ENCODE results near the gene PAX6.

Gene PAX6

DNA sequence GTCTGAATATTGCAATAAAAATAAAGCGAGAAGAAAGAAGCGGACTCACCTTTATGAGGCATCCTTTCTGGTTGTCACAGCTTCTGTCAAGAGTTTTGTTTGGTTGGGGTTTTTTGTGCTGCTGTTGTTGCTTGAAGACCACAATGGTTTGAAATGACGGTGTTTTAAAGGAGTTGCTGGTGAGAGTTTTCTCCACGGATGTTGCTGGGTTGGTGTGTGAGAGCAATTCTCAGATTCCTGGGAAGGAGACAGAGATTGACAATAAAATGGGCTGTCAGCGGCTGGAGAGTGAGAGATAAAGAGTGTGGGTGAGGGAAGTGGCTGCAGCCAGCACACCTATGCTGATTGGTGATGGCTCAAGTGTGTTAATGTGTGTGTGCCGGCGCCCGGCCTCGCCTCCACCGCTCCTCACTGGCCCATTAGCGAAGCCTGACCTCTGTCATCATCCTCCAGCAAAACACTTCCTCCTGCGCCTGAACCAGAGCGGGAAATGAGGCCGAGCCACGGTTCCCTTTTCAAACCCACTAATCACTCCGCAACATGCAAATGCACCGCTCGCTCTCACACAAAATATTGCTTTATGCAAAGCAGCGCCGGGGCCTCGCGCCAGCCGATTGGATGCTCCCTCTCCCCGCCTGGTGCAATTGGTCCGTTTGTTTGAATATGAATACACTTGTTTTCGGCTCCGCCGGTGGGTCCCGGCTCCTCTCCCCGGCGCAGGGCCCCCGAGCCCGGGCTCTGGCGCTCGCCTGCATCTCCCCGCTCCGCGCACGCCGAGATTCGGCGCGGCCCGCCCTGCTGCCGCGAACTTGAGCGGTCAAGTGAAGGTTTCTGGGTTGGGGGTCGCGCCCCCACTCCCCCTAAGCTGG is at the start of gene PAX6:
PAX6 (minus strand) TSS at position 544 of the 869 bp plus-strand sequence. CDS start 4,911 bp downstream, outside the sequence.
- no peak for DNase-seq (ENCODE audit: low read depth, low spot score)

DNA sequence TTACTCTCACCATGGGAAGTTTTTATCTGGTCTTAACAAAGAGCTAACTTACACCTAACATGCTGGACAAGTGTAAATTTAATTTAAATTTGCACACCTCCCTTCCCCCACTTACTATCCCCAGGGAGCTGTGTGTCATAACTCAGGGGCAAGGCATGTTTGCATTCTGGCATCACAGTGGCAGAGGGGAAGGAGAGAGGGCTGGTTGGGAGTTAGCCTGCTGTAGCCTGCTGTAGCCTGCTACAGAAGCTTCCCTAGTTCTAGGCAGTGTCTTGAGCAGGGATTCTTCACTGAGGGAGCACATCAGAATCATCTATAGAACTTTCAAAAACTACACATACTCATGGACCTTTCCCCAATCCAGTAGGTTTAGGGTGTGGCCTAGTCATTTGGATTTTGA is 49.3 kb upstream of the PAX6 start:
- no peak for DNase-seq (ENCODE audit: low read depth, low spot score)

DNA sequence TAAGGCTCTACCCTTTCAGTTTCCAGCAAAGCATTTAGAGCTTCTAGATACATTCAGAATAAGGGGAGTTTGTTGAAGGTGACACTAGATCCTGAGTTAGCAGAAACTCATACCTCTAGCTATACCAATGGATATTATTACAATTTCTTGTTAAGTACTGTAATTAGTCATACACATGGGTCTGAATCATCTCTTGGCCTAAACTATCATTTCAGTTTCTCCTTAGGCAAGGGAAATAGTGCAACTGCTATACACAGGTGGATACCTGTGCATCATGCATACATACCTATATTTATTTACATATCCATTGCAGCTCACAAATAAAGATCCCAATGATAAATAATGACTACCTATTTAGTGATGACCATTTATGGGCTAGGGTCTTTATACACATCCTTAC is 45.1 kb upstream of the PAX6 start:
- no peak for DNase-seq (ENCODE audit: low read depth, low spot score)

DNA sequence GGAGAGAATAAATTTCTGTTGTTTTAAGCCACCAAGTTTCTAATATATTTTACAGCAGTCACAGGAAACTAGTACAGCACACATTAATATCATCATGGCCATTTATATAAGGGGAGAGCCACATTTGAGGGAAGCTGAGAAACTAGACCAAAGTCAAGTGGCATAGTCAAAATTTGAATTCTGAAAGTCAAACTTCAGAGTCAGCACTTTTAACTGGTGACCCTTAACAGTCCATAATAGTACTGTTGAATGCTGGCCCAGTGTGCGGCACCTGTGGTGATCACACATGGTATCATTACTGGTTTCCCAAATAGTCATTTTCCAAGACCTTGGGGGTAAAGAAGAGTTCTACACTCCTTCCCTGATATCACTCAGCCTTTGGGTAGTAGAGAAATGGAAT is 44.3 kb upstream of the PAX6 start:
- no peak for DNase-seq (ENCODE audit: low read depth, low spot score)

DNA sequence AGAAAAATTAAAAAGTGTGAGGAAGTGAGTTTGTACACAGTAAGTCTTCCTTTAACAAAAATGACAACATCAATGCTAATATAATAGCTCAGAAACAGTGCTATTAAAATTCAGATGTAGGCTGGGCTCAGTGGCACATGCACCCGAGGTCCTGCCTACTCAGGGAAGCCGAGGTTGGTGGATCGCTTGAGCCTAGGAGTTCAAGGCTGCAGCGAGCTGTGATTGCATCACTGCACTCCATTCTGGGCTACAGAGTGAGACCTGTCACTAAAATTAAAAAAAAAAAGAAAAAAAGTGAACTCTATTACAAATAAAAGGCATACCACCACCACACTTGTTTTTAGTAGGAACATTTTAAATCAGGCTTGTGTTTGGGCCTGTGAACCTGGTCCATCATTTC is 39.2 kb upstream of the PAX6 start:
- no peak for DNase-seq (ENCODE audit: low read depth, low spot score)

DNA sequence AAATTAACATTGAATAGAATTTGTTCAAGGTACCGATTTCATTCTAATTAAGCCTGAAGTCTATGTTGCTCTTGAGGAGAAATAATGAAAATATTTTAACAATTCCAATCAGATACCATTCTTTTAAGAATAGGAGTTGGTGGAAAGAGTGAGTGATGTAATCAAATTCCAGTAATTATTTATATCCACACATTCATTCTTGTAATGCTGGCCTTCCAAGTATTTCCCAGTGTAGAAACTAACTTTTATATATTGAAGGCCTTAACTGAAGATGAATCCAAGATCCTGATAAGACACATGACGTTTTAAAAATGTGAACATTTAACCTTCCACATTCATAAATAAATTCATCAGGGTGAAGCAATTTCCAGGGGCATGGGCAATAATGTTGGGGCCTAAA is 36.6 kb upstream of the PAX6 start:
- DNase-seq (ENCODE audit: low read depth, low spot score): no peak

DNA sequence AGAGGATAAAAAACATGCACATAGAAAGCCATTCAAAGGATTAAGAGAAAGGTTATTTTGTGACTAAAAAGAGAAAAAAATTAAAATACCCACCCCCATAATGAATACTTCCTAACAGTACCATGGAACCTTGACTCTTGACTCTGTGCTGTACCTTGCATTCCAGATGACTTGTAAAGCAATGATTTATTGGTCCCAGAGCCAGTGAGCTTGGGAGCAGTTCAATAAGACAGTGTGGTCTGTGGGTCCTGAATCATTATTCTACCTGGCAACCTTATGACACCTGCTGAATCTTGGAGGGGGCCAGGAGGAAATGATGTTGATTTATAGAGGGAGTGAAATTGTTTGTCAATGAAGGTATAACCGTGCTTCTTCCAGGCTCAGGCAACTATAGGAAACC is 34.2 kb upstream of the PAX6 start:
- DNase-seq (ENCODE audit: low read depth, low spot score): no peak

DNA sequence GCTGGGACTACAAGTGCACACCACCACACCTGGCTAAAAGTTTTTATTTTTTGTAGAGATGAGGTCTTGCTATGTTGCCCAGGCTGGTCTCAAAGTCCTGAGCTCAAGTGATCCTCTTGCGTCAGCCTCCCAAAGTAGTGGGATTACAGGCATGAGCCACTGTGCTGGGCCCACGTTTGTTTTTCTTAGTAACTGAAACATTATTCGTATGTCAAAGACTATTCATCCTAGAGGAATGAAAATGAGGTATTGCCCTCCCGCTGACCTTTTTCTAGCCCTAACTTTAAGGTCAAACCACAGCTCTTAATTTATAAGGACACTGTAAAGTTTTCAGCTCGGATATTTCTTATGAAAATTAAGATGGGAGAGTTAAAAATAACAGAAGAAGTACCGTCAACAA is 33.2 kb upstream of the PAX6 start:
- no peak for DNase-seq (ENCODE audit: low read depth, low spot score)

DNA sequence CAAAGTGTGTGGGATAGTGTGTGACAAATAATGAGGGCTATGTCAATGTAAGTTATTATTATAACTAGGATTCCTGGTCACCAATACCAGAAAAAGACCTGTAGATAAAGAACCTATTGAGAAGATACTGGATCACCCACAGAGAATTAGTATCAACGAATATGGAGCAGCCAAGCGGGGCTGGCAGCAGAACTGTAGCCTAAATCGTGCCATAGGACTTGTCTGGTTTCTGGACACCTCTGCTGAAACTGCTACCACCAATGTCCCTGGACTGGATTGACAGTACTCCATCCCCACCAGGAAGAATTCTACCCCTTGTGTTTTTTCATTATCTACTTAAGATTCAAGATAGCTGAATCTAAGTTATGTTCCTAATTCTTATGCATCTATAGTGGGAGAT is 30.3 kb upstream of the PAX6 start:
- DNase-seq (ENCODE audit: low read depth, low spot score): no peak

DNA sequence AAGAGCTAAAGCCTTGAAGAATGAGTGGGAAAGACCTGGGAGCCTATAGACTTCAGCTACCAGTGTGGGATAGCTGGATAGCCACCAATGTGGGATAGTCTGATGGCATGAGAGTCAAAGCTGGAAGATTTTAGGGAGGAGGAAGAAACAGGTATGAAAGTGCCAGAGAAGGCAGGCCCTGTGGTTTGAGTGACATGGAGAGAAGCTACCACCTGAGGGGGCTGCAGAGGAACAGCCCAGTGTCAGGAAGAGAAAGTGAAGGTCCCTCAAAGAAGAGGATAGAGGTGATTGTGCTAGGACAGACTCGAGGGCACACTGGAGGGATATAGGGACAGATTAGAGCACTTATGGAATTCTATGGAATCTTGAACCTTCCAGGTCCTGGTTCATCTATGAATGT is 23.1 kb upstream of the PAX6 start:
- DNase-seq (ENCODE audit: low read depth, low spot score): no peak

DNA sequence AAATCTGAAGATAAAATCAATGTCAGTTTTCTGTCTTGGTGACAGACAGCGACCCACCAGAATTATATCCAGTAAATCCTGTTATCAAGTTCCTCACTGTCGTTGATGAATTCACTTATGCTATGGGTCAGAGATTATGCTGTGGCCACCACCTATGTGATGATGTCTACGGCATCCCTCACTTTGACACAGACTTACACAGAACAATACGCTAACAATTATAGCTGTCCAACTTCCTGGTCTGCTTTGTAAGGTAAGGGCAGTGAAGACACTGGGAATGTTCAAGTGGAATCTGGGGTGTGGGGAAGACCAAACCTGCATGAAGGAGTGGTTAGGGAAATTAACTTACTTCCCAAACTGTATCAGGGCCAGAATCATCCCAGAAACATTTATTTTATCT is 19.3 kb upstream of the PAX6 start:
- no peak for DNase-seq (ENCODE audit: low read depth, low spot score)

DNA sequence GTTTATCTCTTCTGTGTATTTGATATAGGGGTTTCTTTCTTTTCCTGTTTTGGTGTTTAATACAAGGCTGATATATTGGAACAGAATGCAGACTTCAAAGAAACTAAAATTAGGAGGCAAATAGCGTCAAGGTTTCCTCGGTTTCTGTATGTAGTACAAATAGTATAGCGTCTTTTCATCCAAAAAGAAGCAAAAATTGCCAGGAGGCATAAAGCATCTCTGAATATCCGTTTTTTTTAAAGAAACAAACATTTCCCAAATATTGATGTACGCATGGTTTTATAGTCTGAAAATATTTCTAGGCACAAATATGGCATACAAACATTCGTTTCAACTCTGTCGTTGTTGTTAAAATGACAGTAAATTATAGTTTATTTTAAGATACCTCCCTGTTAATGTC is 17.1 kb upstream of the PAX6 start:
- no peak for DNase-seq (ENCODE audit: low read depth, low spot score)

DNA sequence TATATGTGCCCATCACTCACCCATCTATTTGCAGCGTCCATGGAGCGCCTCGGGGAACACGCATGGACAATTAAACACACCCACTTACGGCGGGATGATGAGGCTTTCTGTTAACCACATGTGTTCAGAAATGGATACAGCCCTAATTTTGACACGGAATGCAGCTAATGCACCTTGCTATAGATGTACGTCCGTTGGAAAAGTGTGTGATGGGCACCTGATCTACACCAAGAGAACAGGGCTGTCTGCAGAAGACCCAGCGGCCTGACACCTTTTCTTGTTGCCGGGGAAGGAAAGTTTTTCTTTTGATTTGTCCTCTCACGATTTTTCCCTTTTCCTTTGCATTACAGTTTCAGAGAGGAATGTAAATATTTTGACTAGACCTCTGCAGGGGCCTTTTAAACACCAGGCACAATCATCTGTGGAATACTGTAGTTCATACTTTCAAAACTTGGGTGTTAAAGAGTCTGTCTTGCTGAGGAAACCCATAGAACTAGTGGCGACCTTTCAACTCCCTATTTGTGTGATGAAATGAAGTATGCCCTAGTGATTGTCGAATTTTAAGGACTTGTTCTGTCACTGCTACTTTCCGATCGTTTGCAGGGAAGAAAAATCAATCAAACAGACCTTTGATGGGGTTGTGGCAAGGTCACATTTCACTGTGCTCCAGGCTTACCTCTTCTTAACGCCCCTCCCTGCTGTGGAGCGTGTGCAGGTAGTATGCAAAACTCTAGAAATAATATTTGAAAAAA is 16.5 kb upstream of the PAX6 start:
- no peak for DNase-seq (ENCODE audit: low read depth, low spot score)

DNA sequence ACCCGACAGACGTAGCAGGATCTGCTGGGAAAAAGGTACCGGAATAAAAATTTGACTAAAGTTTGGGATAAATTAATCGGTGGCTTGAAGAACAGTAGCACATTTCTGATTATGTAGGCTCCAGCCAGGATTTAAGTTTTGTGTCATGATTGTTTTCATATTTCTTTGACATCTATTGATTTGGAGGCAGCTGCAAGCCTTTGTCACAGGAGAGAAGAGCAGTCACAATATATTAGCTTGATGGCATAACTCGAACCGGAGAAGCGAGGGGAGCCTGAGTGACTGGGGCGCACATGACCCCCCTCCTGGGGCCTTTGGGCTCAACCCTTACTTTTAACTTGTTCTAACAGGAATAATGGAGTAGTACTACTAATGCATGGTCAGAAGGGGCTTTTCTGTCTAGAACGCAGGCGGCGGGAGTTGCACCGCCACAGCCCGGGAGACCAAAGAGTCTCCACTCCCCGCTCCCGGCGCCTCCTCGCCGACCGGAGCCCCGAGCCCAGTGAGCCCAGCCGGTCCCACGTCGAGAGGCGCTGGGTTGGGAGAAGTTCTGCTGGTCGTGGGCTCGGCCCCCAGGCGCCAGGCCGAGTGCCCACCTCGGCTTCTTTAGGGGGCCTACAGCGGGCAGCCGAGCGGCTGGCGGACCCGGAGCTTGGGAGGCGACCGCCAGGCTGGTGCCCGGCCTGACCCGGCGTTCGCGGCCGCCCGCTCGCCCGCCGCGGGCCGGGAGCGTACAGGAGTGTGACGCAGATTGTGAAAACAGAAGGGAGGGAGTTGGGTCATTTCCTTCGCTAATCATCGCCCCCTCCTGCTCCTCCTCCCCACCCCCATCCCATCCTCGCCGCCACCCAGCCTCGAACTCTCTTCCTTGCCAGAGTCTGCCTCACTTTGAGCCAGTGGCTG is 15.7 kb upstream of the PAX6 start:
- no peak for DNase-seq (ENCODE audit: low read depth, low spot score)

DNA sequence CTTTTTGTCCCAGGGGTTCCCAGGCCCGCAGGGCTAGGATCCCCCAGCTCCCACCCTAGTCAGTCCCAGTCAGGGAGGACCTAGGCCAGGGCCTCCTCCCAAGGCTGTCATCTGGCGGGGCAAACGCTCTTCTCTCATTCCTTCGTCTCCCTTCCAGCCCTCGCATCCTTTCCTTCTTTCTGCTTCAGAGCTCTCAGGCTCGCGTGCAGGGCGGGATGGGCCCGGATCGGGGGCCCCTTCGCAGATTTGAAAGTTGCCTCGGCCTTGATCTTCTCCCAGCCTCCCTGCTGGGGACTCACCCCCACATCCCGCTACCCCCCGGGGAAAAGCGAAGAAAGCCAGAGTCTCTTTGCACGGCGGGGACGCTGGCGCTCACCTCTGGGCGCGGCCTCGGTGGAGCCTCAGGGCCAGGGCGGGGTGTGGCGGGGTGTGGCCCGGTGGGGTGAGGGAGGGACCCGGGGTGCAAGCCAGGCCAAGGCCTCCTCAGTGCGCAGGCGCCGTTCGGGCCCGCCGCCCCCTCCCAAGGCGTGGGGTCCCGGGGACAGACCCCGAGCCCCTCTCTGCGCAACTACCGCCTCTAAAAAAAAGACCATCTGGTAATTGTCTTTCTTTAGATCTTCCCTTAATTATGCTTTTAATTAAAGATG is 14.8 kb upstream of the PAX6 start:
- DNase-seq (ENCODE audit: low read depth, low spot score): no peak

DNA sequence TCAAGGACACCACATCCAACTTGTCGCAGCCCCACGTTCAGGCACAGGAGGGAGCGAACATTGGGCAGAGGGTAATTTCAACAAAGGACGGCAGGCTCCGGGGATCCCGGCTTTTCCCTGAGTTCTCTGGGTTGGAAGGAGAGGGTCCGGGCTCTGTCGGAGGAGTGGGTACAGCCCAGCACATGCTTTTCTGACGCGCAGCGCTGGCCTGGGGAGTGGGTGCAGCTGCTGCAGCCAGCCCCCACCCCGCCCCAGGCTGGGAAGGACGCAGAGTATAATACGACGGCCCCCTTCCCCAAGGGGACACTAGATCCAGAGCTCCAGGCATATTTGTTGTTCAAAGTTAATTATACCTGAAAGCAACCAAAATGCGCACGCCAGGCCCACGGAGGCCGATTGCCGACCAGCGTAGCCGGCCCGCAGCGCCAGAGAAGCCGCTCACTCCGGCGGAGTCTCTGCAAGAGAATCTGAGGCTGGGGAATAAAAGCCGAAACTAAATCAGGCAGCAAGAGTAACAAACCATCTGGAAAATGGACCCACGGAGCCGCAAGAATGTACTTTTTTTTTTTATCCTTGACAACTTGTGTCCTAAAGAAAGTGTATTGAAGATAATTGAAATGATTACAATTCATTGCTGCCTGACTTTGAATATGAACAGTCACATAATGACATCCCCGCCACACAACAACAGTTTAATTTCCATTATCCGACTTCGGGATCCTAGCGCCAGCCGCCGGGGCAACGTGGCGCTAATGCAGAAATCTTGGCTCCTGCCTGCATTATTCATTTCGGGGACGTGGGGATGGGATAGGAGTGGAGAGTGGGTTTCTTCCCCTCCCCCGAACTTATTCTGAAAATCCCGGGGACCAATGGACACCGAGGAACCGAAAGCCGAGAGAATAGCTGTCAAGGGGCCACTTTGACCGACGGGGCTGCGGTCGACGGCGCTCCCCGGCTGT is 14.0 kb upstream of the PAX6 start:
- no peak for DNase-seq (ENCODE audit: low read depth, low spot score)

DNA sequence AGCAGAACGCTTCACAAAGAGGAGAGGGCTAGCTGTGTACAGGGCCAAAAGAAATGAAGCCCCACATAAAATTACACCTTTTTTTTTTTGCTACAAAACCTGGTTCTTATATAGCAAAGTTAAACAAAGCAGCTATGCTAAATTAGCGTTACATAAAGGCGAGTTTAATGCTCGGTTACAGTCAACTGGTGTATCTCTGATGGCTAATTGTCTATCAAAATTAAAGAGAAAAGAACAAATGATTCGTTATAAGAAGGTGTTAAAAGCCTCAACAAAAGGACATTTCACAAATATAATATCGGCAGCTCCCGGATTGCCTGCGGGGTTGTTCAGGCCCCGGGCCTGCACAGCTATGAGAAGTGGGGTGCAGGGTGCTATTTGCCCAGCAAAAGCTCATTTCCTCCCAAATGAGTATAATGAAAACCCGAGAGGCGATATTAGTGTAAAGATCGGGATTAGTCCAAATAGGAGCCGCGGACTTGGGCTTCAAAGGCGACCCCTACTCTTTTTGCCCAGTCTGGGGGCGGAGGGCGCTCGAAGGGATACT is 13.3 kb upstream of the PAX6 start:
- no peak for DNase-seq (ENCODE audit: low read depth, low spot score)

DNA sequence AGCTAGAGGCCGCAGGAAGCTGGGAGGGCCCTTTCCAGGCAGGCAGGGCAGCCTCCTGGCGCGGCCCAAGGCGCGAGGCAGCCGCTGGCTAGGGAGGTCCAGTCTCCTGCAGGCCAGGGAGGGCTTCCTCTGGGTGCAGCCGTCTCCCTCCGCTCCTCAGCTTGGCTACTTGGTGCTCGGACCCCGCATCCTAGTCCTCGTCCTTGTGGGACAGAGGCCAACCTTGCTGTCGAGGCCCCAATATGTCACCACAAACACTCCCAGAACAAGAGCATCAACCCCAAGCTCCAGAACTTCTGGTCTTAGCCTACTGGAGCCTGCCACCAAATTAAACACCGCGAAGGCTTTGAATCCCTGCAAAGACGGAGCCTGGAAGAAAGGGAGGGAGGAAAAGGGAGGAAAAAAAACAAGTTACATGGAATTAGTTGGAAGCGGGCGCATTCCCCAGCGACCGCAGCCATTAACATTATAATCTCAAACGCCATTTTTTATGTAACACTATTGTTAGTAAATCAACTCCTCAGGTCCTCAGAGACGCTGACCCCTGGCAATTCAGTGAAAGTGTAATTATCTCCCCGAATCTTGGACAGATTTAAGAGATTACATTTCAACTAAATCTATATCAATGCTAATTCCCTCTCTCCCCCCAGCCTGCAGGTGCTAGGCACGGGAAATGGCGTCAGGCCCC is 12.7 kb upstream of the PAX6 start:
- no peak for DNase-seq (ENCODE audit: low read depth, low spot score)

DNA sequence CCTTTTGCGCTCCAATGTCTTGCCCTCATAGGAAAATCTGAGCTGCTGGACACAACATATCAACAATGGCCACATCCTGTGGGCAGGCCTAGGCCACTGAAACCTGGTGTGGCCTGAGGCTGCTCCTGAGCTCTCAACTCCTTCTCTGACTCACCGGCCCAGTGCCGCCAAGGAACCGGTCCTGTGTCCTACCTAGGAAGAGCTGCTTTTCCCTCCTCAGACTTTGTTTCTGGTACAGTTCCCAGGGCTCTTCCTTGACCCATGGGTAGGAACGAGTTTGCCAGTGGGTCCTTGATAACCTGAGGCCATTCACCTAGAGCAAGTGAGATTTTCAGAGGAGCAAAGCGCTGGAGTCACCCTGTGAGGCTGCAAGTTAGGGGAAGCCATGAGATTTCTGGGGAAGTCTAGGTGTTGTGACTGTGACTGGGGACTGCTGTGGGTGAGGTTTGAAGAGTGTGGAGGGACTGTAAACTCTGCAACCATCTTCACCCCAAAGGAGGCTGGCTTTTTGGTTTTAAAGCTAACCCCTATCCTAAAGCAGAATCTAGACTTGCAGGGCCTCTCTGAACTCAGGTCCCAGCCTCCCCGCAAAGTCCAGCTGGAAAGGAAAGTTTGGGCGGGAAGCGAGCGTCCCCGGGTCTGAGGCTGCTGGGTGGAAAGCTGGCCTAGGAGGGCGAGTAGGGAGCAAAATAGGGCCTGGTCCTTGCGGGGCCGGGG is 12.0 kb upstream of the PAX6 start:
- DNase-seq (ENCODE audit: low read depth, low spot score): no peak
